Erythroblast (primary cell): ENCODE measurements around the gene IGLL1.
"Not testable (repeated sequence)": the region's sequence is repeated elsewhere in the genome, so short reads cannot be mapped to it uniquely, and the experiment has no call there.

Experiments used
- DNase-seq, 2 experiments: peaks; one replicate each; lab custom pipeline; 2025; lab: John Stamatoyannopoulos, UW
- GATA1 ChIP-seq: IDR thresholded peaks from 2 replicates; pipeline ENCODE4 v1.6.1; 2011; ENCODE audit warnings: low read depth, mild to moderate bottlenecking, control low read depth, low read length, moderate library complexity
- POLR2A ChIP-seq: IDR thresholded peaks from 2 replicates; pipeline ENCODE4 v1.6.1; 2011; ENCODE audit warnings: mild to moderate bottlenecking, low read length

Gene IGLL1

GRCh38 chr22:23536821-23537345 lies 43.2 kb downstream of the IGLL1 start:
- no peak for DNase-seq
- TF ChIP-seq GATA1 = no peak
- TF ChIP-seq POLR2A = no peak

- DNase-seq = not testable (repeated sequence)
Observed at GRCh38 chr22:23535790-23536661, 44.1 kb downstream of the IGLL1 start.

- TF ChIP-seq POLR2A = no peak
- TF ChIP-seq GATA1 = no peak
- DNase-seq = no peak
Observed at GRCh38 chr22:23534851-23535717, 45.0 kb downstream of the IGLL1 start.

GRCh38 chr22:23534201-23534850 lies 45.8 kb downstream of the IGLL1 start:
- DNase-seq = no peak
- TF ChIP-seq POLR2A (no peak), GATA1 (no peak)

- TF ChIP-seq POLR2A (no peak), GATA1 (no peak)
- DNase-seq = no peak
Observed at GRCh38 chr22:23533771-23534191, 46.3 kb downstream of the IGLL1 start.

GRCh38 chr22:23533328-23533762 lies 46.7 kb downstream of the IGLL1 start:
- peak in 1 of 2 experiments; percentile 13 for DNase-seq
- no peak for TF ChIP-seq GATA1
- TF ChIP-seq POLR2A = no peak

GRCh38 chr22:23532731-23533130 lies 47.4 kb downstream of the IGLL1 start:
- TF ChIP-seq GATA1 (no peak), POLR2A (no peak)
- no peak for DNase-seq

- TF ChIP-seq GATA1 (no peak), POLR2A (no peak)
- no peak for DNase-seq
Observed at GRCh38 chr22:23531966-23532705, 48.0 kb downstream of the IGLL1 start.

GRCh38 chr22:23531283-23531956 lies 48.7 kb downstream of the IGLL1 start:
- DNase-seq = no peak
- no peak for TF ChIP-seq GATA1

- no peak for DNase-seq
- TF ChIP-seq GATA1 = no peak
- TF ChIP-seq POLR2A = no peak
Observed at GRCh38 chr22:23530766-23531282, 49.3 kb downstream of the IGLL1 start.

GRCh38 chr22:23530106-23530505 lies 50.0 kb downstream of the IGLL1 start:
- TF ChIP-seq GATA1 = no peak
- no peak for TF ChIP-seq POLR2A
- DNase-seq = no peak
